Loucy (cell line): ENCODE results near the gene SUZ12.

Experiments used
- CTCF ChIP-seq: fragments of 200-600 bp; sonication (generic); conservative IDR thresholded peaks from 2 replicates; pipeline ENCODE4 v1.5.1; 2014; ENCODE audit warnings: mild to moderate bottlenecking, antibody characterized with exemption, low read length
- EZH2phosphoT487 ChIP-seq: fragments of 200-600 bp; IDR thresholded peaks from 2 replicates; pipeline ENCODE4 v1.6.1; 2018; ENCODE audit warnings: antibody characterized with exemption, mild to moderate bottlenecking, moderate library complexity, borderline replicate concordance

- TF ChIP-seq CTCF (no peak), EZH2phosphoT487 (no peak)
Observed at GRCh38 chr17:31888124-31888523, 48.7 kb upstream of the SUZ12 start.
